IMR-90 (cell line): ENCODE data around the gene ZNF358. TPM values are rescaled to one million over a fixed set of nuclear protein-coding genes. Genes with fewer than 3 reads are reported as not detected.

Experiments
- ATAC-seq: fragments of 200-7000 bp; cut with Tn5 transposase; 2 replicates; pipeline ENCODE4 v1.9.1; 2020; ENCODE audit warnings: low read depth, mild to moderate bottlenecking, moderate library complexity
- BruUV-seq: library from RNA; stranded (reverse); fragments of 400-500 nt; replicated peaks from 2 replicates; lab custom pipeline; 2021; lab: Mats Ljungman, UMichigan
- CTCF ChIA-PET: fragments of 300-600 bp; formaldehyde crosslinking; extraction: SDS; loops from one replicate; lab custom pipeline; 2021; ENCODE audit warnings: antibody characterized with exemption; lab: Yijun Ruan, JAX
- POLR2A ChIA-PET: fragments of 300-600 bp; sonication (Branson Sonifier 250); formaldehyde crosslinking; loops from one replicate; lab custom pipeline; 2022; ENCODE audit warnings: antibody characterized with exemption; ENCODE audit not compliant: unreplicated experiment; lab: Charles Lee
- DNase-seq: peaks from one replicate; pipeline ENCODE4 v3.0.0; 2013
- H2AFZ ChIP-seq: replicated peaks from 2 replicates; pipeline ENCODE3; 2013; ENCODE audit warnings: low read length, mild to moderate bottlenecking; ENCODE audit not compliant: poor library complexity
- H2AK5ac ChIP-seq: 2 replicates; pipeline ENCODE4 v1.6.1; 2013; ENCODE audit warnings: low read depth, low read length, inconsistent platforms
- H2AK9ac ChIP-seq: replicated peaks from 2 replicates; pipeline ENCODE3; 2013; ENCODE audit warnings: mild to moderate bottlenecking, low read depth, low read length, moderate library complexity; ENCODE audit not compliant: poor library complexity
- H2BK120ac ChIP-seq: 2 replicates; pipeline ENCODE4 v1.6.1; 2013; ENCODE audit warnings: low read depth, low read length, inconsistent platforms
- H2BK15ac ChIP-seq: 3 replicates; pipeline ENCODE4 v1.6.1; 2013; ENCODE audit warnings: low read depth, low read length, inconsistent platforms
- H2BK20ac ChIP-seq: 2 replicates; pipeline ENCODE4 v1.6.1; 2013; ENCODE audit warnings: low read depth, mild to moderate bottlenecking, inconsistent platforms, low read length, moderate library complexity
- H2BK5ac ChIP-seq: 2 replicates; pipeline ENCODE4 v1.6.1; 2013; ENCODE audit warnings: mild to moderate bottlenecking, low read depth, low read length, inconsistent platforms; ENCODE audit not compliant: poor library complexity, severe bottlenecking
- H3K14ac ChIP-seq: replicated peaks from 2 replicates; pipeline ENCODE4 v1.6.1; 2013; ENCODE audit warnings: low read depth, low read length, inconsistent platforms
- H3K18ac ChIP-seq: 2 replicates; pipeline ENCODE4 v1.6.1; 2013; ENCODE audit warnings: low read depth, low read length, control low read depth
- H3K23ac ChIP-seq: 2 replicates; pipeline ENCODE4 v1.6.1; 2013; ENCODE audit warnings: low read depth, low read length, inconsistent platforms
- H3K27ac ChIP-seq: 2 replicates; pipeline ENCODE4 v1.5.1; 2013; ENCODE audit warnings: mild to moderate bottlenecking, control low read depth, low read length; ENCODE audit not compliant: insufficient read depth
- H3K27me3 ChIP-seq: 2 replicates; pipeline ENCODE4 v1.6.1; 2013; ENCODE audit warnings: low read length; ENCODE audit not compliant: control insufficient read depth, insufficient read depth
- H3K36me3 ChIP-seq: 2 replicates; pipeline ENCODE4 v1.6.1; 2013; ENCODE audit warnings: low read length, mixed read lengths; ENCODE audit not compliant: control insufficient read depth, insufficient read depth
- H3K4ac ChIP-seq: 2 replicates; pipeline ENCODE4 v1.6.1; 2013; ENCODE audit warnings: low read depth, low read length, inconsistent platforms
- H3K4me1 ChIP-seq: 2 replicates; pipeline ENCODE4 v1.6.1; 2013; ENCODE audit warnings: low read length, mixed read lengths; ENCODE audit not compliant: control insufficient read depth, insufficient read depth
- H3K4me2 ChIP-seq: 2 replicates; pipeline ENCODE4 v1.6.1; 2013; ENCODE audit warnings: low read depth, mild to moderate bottlenecking, control low read depth, low read length, moderate library complexity
- H3K4me3 ChIP-seq: 2 replicates; pipeline ENCODE4 v1.5.1; 2013; ENCODE audit warnings: low read depth, mild to moderate bottlenecking, control low read depth, low read length, moderate library complexity; ENCODE audit not compliant: insufficient read depth
- H3K56ac ChIP-seq: 2 replicates; pipeline ENCODE4 v1.6.1; 2013; ENCODE audit warnings: low read length, inconsistent platforms; ENCODE audit not compliant: insufficient read depth; ENCODE audit errors: extremely low read depth
- H3K79me1 ChIP-seq, 2 experiments: 2 replicates each; pipeline ENCODE4 v1.6.1; 2013; ENCODE audit warnings: low read length in 2 of 2, inconsistent platforms in 1 of 2, low read depth in 1 of 2
- H3K9ac ChIP-seq: 2 replicates; pipeline ENCODE4 v1.6.1; 2013; ENCODE audit warnings: low read depth, low read length, control low read depth
- H3K9me1 ChIP-seq: 2 replicates; pipeline ENCODE4 v1.6.1; 2013; ENCODE audit warnings: low read length, inconsistent platforms; ENCODE audit not compliant: insufficient read depth
- H3K9me3 ChIP-seq: 2 replicates; pipeline ENCODE4 v1.6.1; 2013; ENCODE audit warnings: low read length; ENCODE audit not compliant: control insufficient read depth, insufficient read depth
- H4K20me1 ChIP-seq: 2 replicates; pipeline ENCODE4 v1.6.1; 2013; ENCODE audit warnings: low read length, inconsistent platforms; ENCODE audit not compliant: insufficient read depth
- H4K5ac ChIP-seq: 2 replicates; pipeline ENCODE4 v1.6.1; 2013; ENCODE audit warnings: mild to moderate bottlenecking, low read depth, low read length, control low read depth
- H4K8ac ChIP-seq, 2 experiments: 2 replicates each; pipeline ENCODE4 v1.6.1; 2013; ENCODE audit warnings: low read depth in 2 of 2, low read length in 2 of 2, control low read depth in 1 of 2, inconsistent platforms in 1 of 2
- H4K91ac ChIP-seq: 2 replicates; pipeline ENCODE4 v1.6.1; 2013; ENCODE audit warnings: low read depth, low read length, inconsistent platforms; ENCODE audit not compliant: insufficient read depth
- BHLHE40 ChIP-seq: fragments of 150-350 bp; IDR thresholded peaks from 2 replicates; pipeline ENCODE4 v1.6.1; 2016; ENCODE audit warnings: mild to moderate bottlenecking, low read depth, low read length
- FOS ChIP-seq: fragments of 150-350 bp; IDR thresholded peaks from 2 replicates; pipeline ENCODE4 v1.6.1; 2016; ENCODE audit warnings: low read depth, low read length
- MAZ ChIP-seq: IDR thresholded peaks from 2 replicates; pipeline ENCODE4 v1.6.1; 2012; ENCODE audit warnings: low read depth, mild to moderate bottlenecking, low read length, improper control_type of control experiment, moderate library complexity, borderline replicate concordance
- POLR2A ChIP-seq: IDR thresholded peaks from 2 replicates; pipeline ENCODE4 v1.6.1; 2012; ENCODE audit warnings: mild to moderate bottlenecking, low read depth, low read length
- RFX5 ChIP-seq: IDR thresholded peaks from 2 replicates; pipeline ENCODE4 v1.8.0; 2012; ENCODE audit warnings: low read depth, mild to moderate bottlenecking, low read length, moderate library complexity
- SMC3 ChIP-seq: fragments of 150-350 bp; IDR thresholded peaks from 2 replicates; pipeline ENCODE4 v1.6.1; 2016; ENCODE audit warnings: low read depth, mild to moderate bottlenecking, antibody characterized with exemption, low read length, moderate library complexity
- WGBS, 2 experiments: methylation state at CpG; one replicate each; pipeline versions ENCODE4 v1.1.5 to v1.1.7; 2013; ENCODE audit warnings: missing lambda C conversion rate in 2 of 2; ENCODE audit not compliant: insufficient read length in 1 of 2; ENCODE audit errors: extremely low coverage in 2 of 2; 5-methylcytosine and 5-hydroxymethylcytosine counted together
- dilution Hi-C: fragments of 300-500 bp; cut with HindIII; formaldehyde crosslinking; loops from one replicate; pipeline ENCODE4 v1.14.3; 2018; ENCODE audit warnings: low sequenced_read_pairs; ENCODE audit not compliant: unreplicated experiment
- in situ Hi-C: fragments of 300-500 bp; cut with MboI; formaldehyde crosslinking; loops from 3 replicates; pipeline ENCODE4 v1.14.3; 2019; ENCODE audit warnings: low sequenced_read_pairs, inconsistent platforms, mixed read lengths
- intact Hi-C: fragments of 100-400 bp; cut with micrococcal nuclease; formaldehyde crosslinking; loops from 2 replicates; pipeline ENCODE4 v1.10.0; 2022
- polyA plus RNA-seq, 3 experiments: library from polyadenylated mRNA; depleted of rRNA; stranded (reverse); fragments of >200 nt; gene quantifications; 2 replicates each; pipeline ENCODE4 v1.2.3, GENCODE V29; 2012; ENCODE audit warnings: low replicate concordance in 1 of 3
- total RNA-seq: library from RNA; depleted of rRNA; stranded (reverse); fragments of >200 nt; gene quantifications from 2 replicates; pipeline ENCODE4 v1.2.3, GENCODE V29; 2012
- TF ChIP-seq, protein P1 (sequence below): fragments of 150-350 bp; IDR thresholded peaks from 2 replicates; pipeline ENCODE4 v1.6.1; 2017; ENCODE audit warnings: mild to moderate bottlenecking, antibody characterized with exemption, low read length, low read depth

The ZNF358 gene
- total and polyA plus RNA-seq, 2 of the 4 experiments (the other 2 are of a cell fraction): 5.4 to 30.7 TPM

GRCh38 chr19:7549429-7550148 lies 33.7 kb downstream of the ZNF358 start:
- TF ChIP-seq, protein P1, sequence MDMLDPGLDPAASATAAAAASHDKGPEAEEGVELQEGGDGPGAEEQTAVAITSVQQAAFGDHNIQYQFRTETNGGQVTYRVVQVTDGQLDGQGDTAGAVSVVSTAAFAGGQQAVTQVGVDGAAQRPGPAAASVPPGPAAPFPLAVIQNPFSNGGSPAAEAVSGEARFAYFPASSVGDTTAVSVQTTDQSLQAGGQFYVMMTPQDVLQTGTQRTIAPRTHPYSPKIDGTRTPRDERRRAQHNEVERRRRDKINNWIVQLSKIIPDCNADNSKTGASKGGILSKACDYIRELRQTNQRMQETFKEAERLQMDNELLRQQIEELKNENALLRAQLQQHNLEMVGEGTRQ: no peak
- TF ChIP-seq BHLHE40: no peak
- TF ChIP-seq MAZ: no peak
- TF ChIP-seq POLR2A: no peak
- TF ChIP-seq RFX5: no peak
- no peak for TF ChIP-seq SMC3
- no peak for TF ChIP-seq FOS
- in situ Hi-C loops (no loop called here), intact Hi-C loops (no loop called here), dilution Hi-C loops (no loop called here)
- Histone ChIP-seq H3K27me3 (no peaks in the 10 kb centered on the region), H3K4me3 (no peak overlapping the region), H3K4me2 (no peak overlapping the region), H4K20me1 (no peaks in the 10 kb centered on the region; the same call in 1 of the 2 replicates), H3K9me1 (no peaks in the 10 kb centered on the region), H2BK5ac (no peak overlapping the region), H2AK5ac (no peak overlapping the region), H3K79me1 (0 out of 4 replicates have a peak, but pooled peaks cover 0 to 2% of the 10 kb centered on the region in 2 experiments), H2BK15ac (no peak overlapping the region), H3K18ac (no peak overlapping the region), H2BK120ac (no peak overlapping the region), H3K27ac (no peak overlapping the region), H3K4ac (no peak overlapping the region), H2AFZ (no peak overlapping the region), H3K9ac (no peak overlapping the region), H3K36me3 (peaks cover 30% of the 10 kb centered on the region), H3K56ac (no peak overlapping the region), H2BK20ac (no peak overlapping the region), H3K23ac (no peak overlapping the region), H3K14ac (no peak overlapping the region), H3K9me3 (no peaks in the 10 kb centered on the region), H4K5ac (no peak overlapping the region), H4K8ac (no peak overlapping the region), H4K91ac (no peak overlapping the region), H3K4me1 (no peaks in the 10 kb centered on the region), H2AK9ac (no peak overlapping the region)
- ATAC-seq: no peak
- POLR2A ChIA-PET: no interaction called here
- CTCF ChIA-PET: interaction anchor here (0.7 kb wide), 1 partner anchor 15 kb away, joined by 3 read pairs; no protein-coding TSS in a partner anchor
- no TSS peak for BruUV-seq
- DNase-seq: no peak
- 96% methylated on average over 8 of the region's 36 CpGs; no CpG with 5 or more reads in 1 of the 2 experiments for WGBS, 2 experiments
